ENCODE measurements around the gene FBLN1. TPM values are rescaled to one million over a fixed set of nuclear protein-coding genes. Genes with fewer than 3 reads are reported as not detected.
"Not testable (repeated sequence)": the region's sequence is repeated elsewhere in the genome, so short reads cannot be mapped to it uniquely, and the experiment has no call there.

The FBLN1 gene
- total RNA-seq, 1 donor from 2014 or later: 271 TPM

DNA sequence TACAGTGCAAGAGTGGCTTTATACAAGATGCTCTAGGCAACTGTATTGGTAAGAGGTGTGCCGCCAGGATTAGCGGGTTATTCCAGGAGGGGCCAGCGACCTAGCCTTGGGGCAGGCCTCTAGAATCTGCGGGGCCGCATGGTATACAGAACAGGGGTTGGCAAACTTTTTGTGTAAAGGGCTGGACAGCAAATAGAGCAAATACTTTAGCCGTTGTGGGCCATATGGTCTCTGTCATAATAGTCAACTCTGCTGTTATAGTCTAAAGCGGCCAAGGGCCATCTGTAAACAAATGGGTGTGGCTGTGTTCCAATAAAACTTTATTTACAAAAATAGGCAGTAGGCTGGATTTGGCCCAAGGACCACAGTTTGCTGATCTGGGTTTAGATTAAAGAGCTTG lies 32.6 kb downstream of the FBLN1 start:
- Mint-ChIP-seq H3K36me3 (peaks cover 15% of the 10 kb centered on the region), H3K4me1 (ENCODE audit: unreplicated experiment) (peaks cover 19% of the 10 kb centered on the region), H3K27me3 (no peaks in the 10 kb centered on the region), H3K9me3 (no peaks in the 10 kb centered on the region), H3K4me3 (no peak overlapping the region), H3K27ac (no peak overlapping the region)
- no peak for DNase-seq (ENCODE audit: extremely low spot score, unreplicated experiment)
- TF ChIP-seq, protein P1, sequence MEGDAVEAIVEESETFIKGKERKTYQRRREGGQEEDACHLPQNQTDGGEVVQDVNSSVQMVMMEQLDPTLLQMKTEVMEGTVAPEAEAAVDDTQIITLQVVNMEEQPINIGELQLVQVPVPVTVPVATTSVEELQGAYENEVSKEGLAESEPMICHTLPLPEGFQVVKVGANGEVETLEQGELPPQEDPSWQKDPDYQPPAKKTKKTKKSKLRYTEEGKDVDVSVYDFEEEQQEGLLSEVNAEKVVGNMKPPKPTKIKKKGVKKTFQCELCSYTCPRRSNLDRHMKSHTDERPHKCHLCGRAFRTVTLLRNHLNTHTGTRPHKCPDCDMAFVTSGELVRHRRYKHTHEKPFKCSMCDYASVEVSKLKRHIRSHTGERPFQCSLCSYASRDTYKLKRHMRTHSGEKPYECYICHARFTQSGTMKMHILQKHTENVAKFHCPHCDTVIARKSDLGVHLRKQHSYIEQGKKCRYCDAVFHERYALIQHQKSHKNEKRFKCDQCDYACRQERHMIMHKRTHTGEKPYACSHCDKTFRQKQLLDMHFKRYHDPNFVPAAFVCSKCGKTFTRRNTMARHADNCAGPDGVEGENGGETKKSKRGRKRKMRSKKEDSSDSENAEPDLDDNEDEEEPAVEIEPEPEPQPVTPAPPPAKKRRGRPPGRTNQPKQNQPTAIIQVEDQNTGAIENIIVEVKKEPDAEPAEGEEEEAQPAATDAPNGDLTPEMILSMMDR (conservative IDR thresholded peaks at IDR 0.05): no peak

DNA sequence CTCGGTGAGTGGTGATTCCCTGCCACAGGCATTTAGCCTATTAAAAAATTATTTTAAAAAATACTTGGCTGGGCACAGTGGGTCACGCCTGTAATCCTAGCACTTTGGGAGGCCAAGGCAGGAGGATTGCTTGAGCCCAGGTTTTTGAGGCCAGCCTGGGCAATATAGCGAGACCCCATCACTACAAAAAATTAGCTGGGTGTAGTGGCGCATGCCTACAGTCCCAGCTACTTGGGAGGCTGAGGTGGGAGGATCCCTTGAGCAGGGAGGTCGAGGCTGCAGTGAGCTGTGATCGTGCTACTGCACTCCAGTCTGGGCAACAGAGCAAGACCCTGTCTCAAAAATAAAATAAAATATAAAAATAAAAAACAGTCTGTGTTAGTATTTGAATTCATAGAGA lies 33.2 kb downstream of the FBLN1 start:
- DNase-seq (ENCODE audit: extremely low spot score, unreplicated experiment); H3K9me3 Mint-ChIP-seq; H3K27ac Mint-ChIP-seq; H3K4me3 Mint-ChIP-seq; H3K27me3 Mint-ChIP-seq: not testable (repeated sequence)
- H3K36me3 Mint-ChIP-seq: peaks cover 18% of the 10 kb centered on the region
- H3K4me1 Mint-ChIP-seq (ENCODE audit: unreplicated experiment): peaks cover 16% of the 10 kb centered on the region

DNA sequence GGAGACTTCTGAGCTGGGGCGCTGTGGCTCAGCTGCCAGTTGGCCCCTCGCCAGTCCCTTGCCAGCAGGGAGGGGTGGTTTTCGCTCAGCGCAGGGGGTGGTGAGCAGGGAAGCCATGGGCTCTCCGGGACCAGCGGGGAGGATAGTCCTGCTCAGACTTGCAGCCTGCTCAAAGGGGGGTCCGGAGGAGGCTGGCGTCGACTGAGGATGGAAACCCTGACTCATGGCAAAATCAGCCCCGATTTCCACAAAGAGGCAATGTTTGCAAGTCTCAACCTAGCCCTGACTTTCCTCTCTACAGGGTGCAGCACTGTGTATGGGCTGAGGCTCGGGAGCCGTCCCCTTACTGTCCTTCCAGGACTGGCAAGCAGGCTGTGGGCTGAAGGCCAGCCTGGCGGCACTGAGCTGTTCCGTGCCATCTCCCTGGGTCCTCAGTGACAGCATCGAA lies 35.1 kb downstream of the FBLN1 start:
- H3K4me3 Mint-ChIP-seq: no peak overlapping the region

DNA sequence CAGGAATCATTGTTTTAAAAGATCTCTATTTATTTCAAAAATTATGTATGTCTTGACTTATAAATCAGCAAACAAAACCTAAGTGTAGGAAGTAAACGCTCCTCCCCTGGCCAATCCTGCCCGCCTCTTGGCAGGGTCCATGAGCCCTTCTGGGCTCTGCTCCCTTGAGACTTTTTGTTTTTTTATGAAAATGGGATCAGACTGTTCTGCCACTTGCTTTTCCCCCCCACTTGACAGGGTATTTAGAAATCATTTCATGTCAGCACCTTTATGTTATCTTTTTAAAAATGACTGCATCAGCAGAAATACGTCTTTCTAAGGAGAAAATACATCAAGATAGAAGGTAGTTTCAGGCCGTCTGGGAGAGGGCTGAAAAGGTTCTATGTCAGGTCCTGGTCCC lies 35.6 kb downstream of the FBLN1 start:
- no peak for DNase-seq (ENCODE audit: extremely low spot score, unreplicated experiment)
- Mint-ChIP-seq H3K4me1 (ENCODE audit: unreplicated experiment) (peaks cover 11% of the 10 kb centered on the region), H3K4me3 (no peak overlapping the region), H3K27ac (peak overlapping the region; percentile 83), H3K27me3 (no peaks in the 10 kb centered on the region), H3K9me3 (no peaks in the 10 kb centered on the region), H3K36me3 (peaks cover 23% of the 10 kb centered on the region)
- TF ChIP-seq, protein P1 (conservative IDR thresholded peaks at IDR 0.05): no peak

More for the DNA sequence above, 35.1 kb downstream of the FBLN1 start:
- Mint-ChIP-seq H3K27me3 (no peaks in the 10 kb centered on the region), H3K4me1 (ENCODE audit: unreplicated experiment) (peaks cover 11% of the 10 kb centered on the region), H3K27ac (peak overlapping the region; percentile 83), H3K36me3 (peaks cover 23% of the 10 kb centered on the region), H3K9me3 (no peaks in the 10 kb centered on the region)
- TF ChIP-seq, protein P1 (conservative IDR thresholded peaks at IDR 0.05): no peak
- no peak for DNase-seq (ENCODE audit: extremely low spot score, unreplicated experiment)

DNA sequence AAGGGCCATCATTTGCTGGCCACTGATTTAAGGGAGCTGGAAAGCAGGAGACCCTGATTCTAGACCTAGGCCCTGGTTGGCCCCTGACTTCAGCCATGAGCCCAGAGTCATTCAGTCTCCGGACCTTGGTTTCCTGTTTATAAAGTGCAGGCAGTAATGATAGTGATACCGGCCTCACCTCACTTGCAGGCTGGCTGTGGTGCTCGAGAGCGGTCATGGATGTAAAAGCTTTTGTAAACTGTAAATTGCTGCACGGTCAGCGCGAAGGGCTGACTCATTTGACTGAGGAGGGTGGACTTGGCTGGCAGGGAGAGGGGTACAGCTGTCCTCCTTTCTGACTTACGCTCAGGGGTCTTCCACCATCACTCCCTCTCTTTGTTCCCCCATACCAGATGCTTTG lies 37.4 kb downstream of the FBLN1 start:
- Mint-ChIP-seq H3K9me3 (no peaks in the 10 kb centered on the region), H3K27ac (no peak overlapping the region), H3K27me3 (no peaks in the 10 kb centered on the region), H3K4me1 (ENCODE audit: unreplicated experiment) (peaks cover 5% of the 10 kb centered on the region), H3K4me3 (no peak overlapping the region), H3K36me3 (peaks cover 22% of the 10 kb centered on the region)
- no peak for DNase-seq (ENCODE audit: extremely low spot score, unreplicated experiment)
- TF ChIP-seq, protein P1 (conservative IDR thresholded peaks at IDR 0.05): no peak

DNA sequence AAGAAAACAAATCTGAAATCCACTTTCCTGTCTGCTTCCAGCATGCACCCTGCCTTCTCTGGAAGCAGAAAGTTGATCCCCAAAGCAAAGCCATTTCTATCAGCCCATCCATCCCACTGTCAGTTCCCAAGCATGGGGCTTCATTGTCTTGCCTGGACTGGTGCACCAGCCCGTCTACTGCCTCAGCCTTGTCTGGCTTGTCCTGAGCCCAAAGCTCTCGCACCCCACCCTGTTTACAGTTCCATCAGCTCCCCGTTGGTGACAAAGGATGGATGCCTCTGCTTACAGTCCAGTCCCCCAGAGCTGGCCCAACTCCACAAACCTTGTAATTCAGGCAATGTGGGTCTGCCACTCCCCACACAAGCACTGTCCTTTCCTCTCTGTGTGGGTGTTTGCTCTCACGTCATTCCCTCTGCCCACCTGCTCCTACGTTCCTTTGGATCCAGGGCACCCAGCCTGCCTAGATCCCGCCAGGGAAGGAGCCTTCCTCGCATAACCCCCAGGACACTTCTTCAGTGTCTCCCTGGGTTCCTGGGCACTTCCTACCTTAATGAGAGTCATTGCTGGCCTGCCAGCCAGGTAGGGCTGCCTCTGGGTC lies 38.8 kb downstream of the FBLN1 start:
- no peak overlapping the region for H3K4me3 Mint-ChIP-seq
- peaks cover 24% of the 10 kb centered on the region for H3K36me3 Mint-ChIP-seq
- H3K27me3 Mint-ChIP-seq: no peaks in the 10 kb centered on the region
- no peak overlapping the region for H3K27ac Mint-ChIP-seq
- H3K9me3 Mint-ChIP-seq: no peaks in the 10 kb centered on the region
- no peak for DNase-seq (ENCODE audit: extremely low spot score, unreplicated experiment)
- TF ChIP-seq, protein P1 (conservative IDR thresholded peaks at IDR 0.05): no peak
- peaks cover 5% of the 10 kb centered on the region for H3K4me1 Mint-ChIP-seq (ENCODE audit: unreplicated experiment)

Measured in type B pancreatic cell (in vitro differentiated cells).